ENCODE measurements around the gene NATD1.

- TF ChIP-seq POLR2AphosphoS2 (IDR thresholded peaks at IDR 0.05; ENCODE audit: low read depth, low read length), result no peak
- no peak for TF ChIP-seq EZH2 (IDR thresholded peaks at IDR 0.05; ENCODE audit: borderline replicate concordance, control insufficient read depth, low read depth, low read length)
- TF ChIP-seq ZNF274 (IDR thresholded peaks at IDR 0.05; ENCODE audit: insufficient read depth, insufficient read length), result no peak
- TF ChIP-seq GABPA (IDR thresholded peaks at IDR 0.05; ENCODE audit: low read depth), result no peak
- no peak for TF ChIP-seq SIN3A (IDR thresholded peaks at IDR 0.05; ENCODE audit: low read depth, low read length)
- TF ChIP-seq CTCF (IDR thresholded peaks at IDR 0.05 in 2 of 3, conservative IDR thresholded peaks at IDR 0.05 in 1 of 3; ENCODE audit: control insufficient read depth in 2 of 3, extremely low read depth in 1 of 3, insufficient read depth in 1 of 3, low read depth in 3 of 3, low read length in 3 of 3), result no peak
- TF ChIP-seq GATAD2B (conservative IDR thresholded peaks at IDR 0.05; ENCODE audit: low read depth), result no peak
- TF ChIP-seq MXI1 (IDR thresholded peaks at IDR 0.05; ENCODE audit: low read depth, low read length), result no peak
Observed at GRCh38 chr17:21297597-21297996, 44.4 kb upstream of the NATD1 start.
